ENCODE measurements around the gene NYAP1.

Gene NYAP1

GRCh38 chr7:100456562-100456961 is 27.2 kb upstream of the NYAP1 start (continued):
- TF ChIP-seq ZNF19 (tag by site-specific recombination; IDR thresholded peaks at IDR 0.05; ENCODE audit: low read depth): no peak
- TF ChIP-seq ZNF335 (tag by site-specific recombination; conservative IDR thresholded peaks at IDR 0.05): no peak
- no peak for TF ChIP-seq ZBTB48 (tag by site-specific recombination; IDR thresholded peaks at IDR 0.05)
- TF ChIP-seq ZNF174 (tag by site-specific recombination; IDR thresholded peaks at IDR 0.05): no peak

- POLR2A ChIA-PET: no interaction called here
- Histone ChIP-seq H3K4me1 (ENCODE audit: control insufficient read depth, insufficient read depth, low read length) (no peaks in the 10 kb centered on the region), H3K36me3 (ENCODE audit: control insufficient read depth in 2 of 2, insufficient read depth in 1 of 2, low read length in 2 of 2) (no peaks in the 10 kb centered on the region; a peak in 1 of 3 replicates), H3K4me3 (ENCODE audit: low read depth, low read length) (no peak overlapping the region), H3K9me3 (ENCODE audit: control insufficient read depth, insufficient read depth, low read depth, low read length) (no peaks in the 10 kb centered on the region), H3K27ac (ENCODE audit: extremely low read depth, low read depth, low read length) (no peak overlapping the region)
- no peak for TF ChIP-seq ZNF426 (tag by site-specific recombination; IDR thresholded peaks at IDR 0.05)
- TF ChIP-seq ZNF623 (tag by site-specific recombination; IDR thresholded peaks at IDR 0.05): no peak
- TF ChIP-seq ZNF747 (tag by site-specific recombination; IDR thresholded peaks at IDR 0.05): no peak
- TF ChIP-seq ZNF350 (tag by site-specific recombination; IDR thresholded peaks at IDR 0.05): no peak
- TF ChIP-seq ZNF121 (tag by site-specific recombination; IDR thresholded peaks at IDR 0.05): peak; percentile 95
- no peak for TF ChIP-seq ZNF280D (tag by site-specific recombination; IDR thresholded peaks at IDR 0.05)
- peak; percentile 47; the same call in 1 of the 2 replicates for TF ChIP-seq ZBTB6 (tag by site-specific recombination; IDR thresholded peaks at IDR 0.05)
- TF ChIP-seq ZNF514 (tag by site-specific recombination; IDR thresholded peaks at IDR 0.05): no peak
- no peak for TF ChIP-seq ZNF37A (tag by site-specific recombination; IDR thresholded peaks at IDR 0.05)
- TF ChIP-seq ZNF132 (tag by site-specific recombination; IDR thresholded peaks at IDR 0.05; ENCODE audit: borderline replicate concordance): no peak
- no peak for TF ChIP-seq ZNF23 (tag by site-specific recombination; IDR thresholded peaks at IDR 0.05; ENCODE audit: borderline replicate concordance)
- no peak for TF ChIP-seq ZNF341 (tag by site-specific recombination; IDR thresholded peaks at IDR 0.05; ENCODE audit: low read depth)
- TF ChIP-seq PBX3 (CRISPR knock-in tag; IDR thresholded peaks at IDR 0.05): no peak
- no peak for TF ChIP-seq ZNF473 (tag by site-specific recombination; IDR thresholded peaks at IDR 0.05)
- CTCF ChIA-PET: interaction anchor here (0.6 to 1.0 kb wide), 3 partner anchors 12 to 235 kb away, joined by 3 to 7 read pairs (median 3); no protein-coding TSS in a partner anchor
These were observed 26.7 kb upstream of the NYAP1 start for GRCh38 chr7:100457033-100457432.

GRCh38 chr7:100464210-100464660 is 19.5 kb upstream of the NYAP1 start, which contains the start of gene SPACDR:
Gene SPACDR, minus strand, starts transcription at chr7:100464260. Its CDS starts 235 bp downstream, at chr7:100464025.
- no peak for TF ChIP-seq ZNF354C (tag by site-specific recombination; IDR thresholded peaks at IDR 0.05; ENCODE audit: borderline replicate concordance, low read depth)
- TF ChIP-seq ZNF670 (tag by site-specific recombination; IDR thresholded peaks at IDR 0.05; ENCODE audit: low read depth): no peak
- no peak for TF ChIP-seq ZNF23 (tag by site-specific recombination; IDR thresholded peaks at IDR 0.05; ENCODE audit: borderline replicate concordance)
- no peak for TF ChIP-seq ZNF692 (tag by site-specific recombination; IDR thresholded peaks at IDR 0.05)
- no peak for TF ChIP-seq ZNF664 (tag by site-specific recombination; IDR thresholded peaks at IDR 0.05)
- TF ChIP-seq ZNF121 (tag by site-specific recombination; IDR thresholded peaks at IDR 0.05): 0 out of 2 replicates have a peak, but pooled peaks have one; percentile 33
- TF ChIP-seq ZSCAN5A (tag by site-specific recombination; IDR thresholded peaks at IDR 0.05): no peak
- TF ChIP-seq ZNF785 (tag by site-specific recombination; IDR thresholded peaks at IDR 0.05): no peak
- ChIA-PET POLR2A (interaction anchor here (0.7 kb wide), 1 partner anchor 34 kb away, joined by 4 read pairs; no protein-coding TSS in a partner anchor), CTCF (interaction anchor here (1.4 to 6.7 kb wide), 5 partner anchors 10 to 100 kb away, joined by 3 to 85 read pairs (median 7); partner anchors contain the start of gene NYAP1)
- H3K4me3 ChIP-seq (ENCODE audit: low read depth, low read length): no peak within 1 kb of the TSS
- H3K27ac ChIP-seq (ENCODE audit: extremely low read depth, low read depth, low read length): no peak within 1 kb of the TSS
- no peaks in the 10 kb centered on the region for H3K9me3 ChIP-seq (ENCODE audit: control insufficient read depth, insufficient read depth, low read depth, low read length)
- H3K36me3 ChIP-seq (ENCODE audit: control insufficient read depth in 2 of 2, insufficient read depth in 1 of 2, low read length in 2 of 2): peaks cover 0 to 13% of the 10 kb centered on the region in 2 experiments; a peak in 2 of 3 replicates
- no peaks in the 10 kb centered on the region for H3K4me1 ChIP-seq (ENCODE audit: control insufficient read depth, insufficient read depth, low read length)
